Measurements from ENCODE around the gene NCKAP5L.

NCKAP5L gene

GRCh38 chr12:49828133-49829091, at the start of gene NCKAP5L:
Gene NCKAP5L, minus strand, starts transcription at chr12:49828413. Its CDS starts 24,369 bp downstream, at chr12:49804044.
- Histone ChIP-seq H3K9me3 (ENCODE audit: insufficient read depth, low read depth, low read length) (no peaks in the 10 kb centered on the region), H3K27me3 (ENCODE audit: insufficient read depth, low read length, poor library complexity, severe bottlenecking) (no peaks in the 10 kb centered on the region), H3F3A (ENCODE audit: low read depth) (no peaks in the 10 kb centered on the region), H3K79me2 (ENCODE audit: insufficient read depth, low read length) (peaks cover 43% of the 10 kb centered on the region), H3K4me2 (ENCODE audit: low read depth, low read length, poor library complexity, severe bottlenecking) (peak within 1 kb of the TSS; percentile 87), H3K9me2 (replicated peaks; ENCODE audit: low read depth, low read length) (no peaks in the 10 kb centered on the region), H4K20me1 (ENCODE audit: insufficient read depth, low read length, poor library complexity, severe bottlenecking) (peaks cover 17% of the 10 kb centered on the region), H3K4me3 (ENCODE audit: low read length, poor library complexity, severe bottlenecking) (peak within 1 kb of the TSS; percentile 85), H3K9ac (ENCODE audit: low read depth, low read length, poor library complexity, severe bottlenecking) (peak within 1 kb of the TSS; percentile 80), H2AFZ (ENCODE audit: low read length) (peak within 1 kb of the TSS; percentile 92), H3K36me3 (ENCODE audit: insufficient read depth, low read length) (no peaks in the 10 kb centered on the region), H3K4me1 (ENCODE audit: insufficient read depth, low read length, poor library complexity, severe bottlenecking) (peaks cover 33% of the 10 kb centered on the region)
- TF ChIP-seq EZH2phosphoT487 (IDR thresholded peaks at IDR 0.05; ENCODE audit: borderline replicate concordance) (no peak), CTCF (conservative IDR thresholded peaks at IDR 0.05; ENCODE audit: low read length) (no peak)

- Histone ChIP-seq H3K9me2 (replicated peaks; ENCODE audit: low read depth, low read length) (no peaks in the 10 kb centered on the region), H3K4me2 (ENCODE audit: low read depth, low read length, poor library complexity, severe bottlenecking) (no peak overlapping the region), H4K20me1 (ENCODE audit: insufficient read depth, low read length, poor library complexity, severe bottlenecking) (no peaks in the 10 kb centered on the region), H3K79me2 (ENCODE audit: insufficient read depth, low read length) (no peaks in the 10 kb centered on the region), H3K9ac (ENCODE audit: low read depth, low read length, poor library complexity, severe bottlenecking) (no peak overlapping the region), H3K4me3 (ENCODE audit: low read length, poor library complexity, severe bottlenecking) (no peak overlapping the region), H3F3A (ENCODE audit: low read depth) (peaks cover 4% of the 10 kb centered on the region; the same call in 1 of the 2 replicates), H3K36me3 (ENCODE audit: insufficient read depth, low read length) (no peaks in the 10 kb centered on the region), H3K4me1 (ENCODE audit: insufficient read depth, low read length, poor library complexity, severe bottlenecking) (no peaks in the 10 kb centered on the region), H2AFZ (ENCODE audit: low read length) (no peak overlapping the region), H3K9me3 (ENCODE audit: insufficient read depth, low read depth, low read length) (no peaks in the 10 kb centered on the region), H3K27me3 (ENCODE audit: insufficient read depth, low read length, poor library complexity, severe bottlenecking) (no peaks in the 10 kb centered on the region)
- TF ChIP-seq CTCF (conservative IDR thresholded peaks at IDR 0.05; ENCODE audit: low read length) (no peak), EZH2phosphoT487 (IDR thresholded peaks at IDR 0.05; ENCODE audit: borderline replicate concordance) (no peak)
Measured at GRCh38 chr12:49877066-49877465, 48.9 kb upstream of the NCKAP5L start.

GRCh38 chr12:49876070-49876469, 47.9 kb upstream of the NCKAP5L start:
- Histone ChIP-seq H3K9me2 (replicated peaks; ENCODE audit: low read depth, low read length) (no peaks in the 10 kb centered on the region), H4K20me1 (ENCODE audit: insufficient read depth, low read length, poor library complexity, severe bottlenecking) (no peaks in the 10 kb centered on the region)

More at GRCh38 chr12:49876070-49876469, 47.9 kb upstream of the NCKAP5L start:
- TF ChIP-seq CTCF (conservative IDR thresholded peaks at IDR 0.05; ENCODE audit: low read length) = no peak
- Histone ChIP-seq H3K4me1 (ENCODE audit: insufficient read depth, low read length, poor library complexity, severe bottlenecking) (no peaks in the 10 kb centered on the region), H2AFZ (ENCODE audit: low read length) (no peak overlapping the region), H3K27me3 (ENCODE audit: insufficient read depth, low read length, poor library complexity, severe bottlenecking) (no peaks in the 10 kb centered on the region), H3K36me3 (ENCODE audit: insufficient read depth, low read length) (no peaks in the 10 kb centered on the region), H3F3A (ENCODE audit: low read depth) (peaks cover 4% of the 10 kb centered on the region; the same call in 1 of the 2 replicates), H3K9ac (ENCODE audit: low read depth, low read length, poor library complexity, severe bottlenecking) (no peak overlapping the region), H3K9me3 (ENCODE audit: insufficient read depth, low read depth, low read length) (no peaks in the 10 kb centered on the region), H3K4me3 (ENCODE audit: low read length, poor library complexity, severe bottlenecking) (no peak overlapping the region), H3K4me2 (ENCODE audit: low read depth, low read length, poor library complexity, severe bottlenecking) (no peak overlapping the region), H3K79me2 (ENCODE audit: insufficient read depth, low read length) (no peaks in the 10 kb centered on the region)
